Stimulated activated CD4-positive, alpha-beta T cell treated with anti-CD3 and anti-CD28 coated beads, Interleukin-12 subunit alpha, Interleukin-12 subunit beta, amount 100 ng/mL, for 4 hours (primary cell): Measurements from ENCODE around the gene PNMA1.

ENCODE experiments used
- DNase-seq: peaks from one replicate; pipeline ENCODE4 v3.0.0-alpha.2; 2020

The PNMA1 gene, protein sequence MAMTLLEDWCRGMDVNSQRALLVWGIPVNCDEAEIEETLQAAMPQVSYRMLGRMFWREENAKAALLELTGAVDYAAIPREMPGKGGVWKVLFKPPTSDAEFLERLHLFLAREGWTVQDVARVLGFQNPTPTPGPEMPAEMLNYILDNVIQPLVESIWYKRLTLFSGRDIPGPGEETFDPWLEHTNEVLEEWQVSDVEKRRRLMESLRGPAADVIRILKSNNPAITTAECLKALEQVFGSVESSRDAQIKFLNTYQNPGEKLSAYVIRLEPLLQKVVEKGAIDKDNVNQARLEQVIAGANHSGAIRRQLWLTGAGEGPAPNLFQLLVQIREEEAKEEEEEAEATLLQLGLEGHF

DNA sequence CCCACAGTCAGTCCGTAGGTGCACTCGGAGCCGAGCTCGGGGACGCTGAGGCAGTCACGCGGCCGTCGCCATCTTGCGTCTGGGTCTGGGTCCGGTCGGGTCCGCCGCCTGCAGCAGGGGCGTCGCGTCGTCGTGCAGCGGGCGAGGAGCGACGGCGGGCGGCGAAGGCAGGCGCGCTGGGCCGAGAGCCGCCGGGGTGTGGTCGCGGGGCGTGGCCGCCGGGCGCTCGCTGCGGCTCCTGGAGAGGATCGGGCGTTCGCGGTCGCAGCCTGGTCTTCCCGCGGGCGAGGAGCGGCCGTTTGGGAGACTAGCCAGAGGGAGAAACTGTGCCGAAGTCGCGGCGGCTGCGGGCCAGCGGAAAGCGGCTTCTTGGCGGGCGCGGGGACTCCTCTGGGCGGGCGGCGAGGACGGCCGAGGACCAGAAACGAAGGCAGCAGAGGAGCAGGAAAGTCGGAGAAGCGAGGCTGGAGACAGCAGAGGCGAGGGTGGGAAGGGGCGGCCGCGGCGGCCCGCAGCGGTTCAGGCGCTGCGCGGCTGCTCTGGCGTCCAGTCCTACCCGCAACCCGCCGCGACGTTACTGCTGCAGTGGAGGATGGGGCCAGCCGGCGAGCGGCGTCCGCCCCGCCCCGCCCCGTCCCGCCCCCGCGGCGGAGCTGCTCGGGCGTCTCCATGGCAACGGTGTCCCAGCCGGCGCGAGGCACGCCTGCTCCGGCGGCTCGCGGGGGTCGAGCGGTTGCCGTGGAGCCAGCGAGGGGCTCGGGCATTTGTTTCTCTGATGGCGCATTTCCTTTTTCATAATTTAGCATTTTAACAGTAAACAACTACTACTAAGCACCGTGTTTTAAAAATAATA lies at the start of gene PNMA1:
Gene PNMA1 (minus strand): TSS at position 582 of the 853 bp plus-strand sequence. CDS start 745 bp downstream, outside the sequence.
- peak; percentile 85 for DNase-seq

DNA sequence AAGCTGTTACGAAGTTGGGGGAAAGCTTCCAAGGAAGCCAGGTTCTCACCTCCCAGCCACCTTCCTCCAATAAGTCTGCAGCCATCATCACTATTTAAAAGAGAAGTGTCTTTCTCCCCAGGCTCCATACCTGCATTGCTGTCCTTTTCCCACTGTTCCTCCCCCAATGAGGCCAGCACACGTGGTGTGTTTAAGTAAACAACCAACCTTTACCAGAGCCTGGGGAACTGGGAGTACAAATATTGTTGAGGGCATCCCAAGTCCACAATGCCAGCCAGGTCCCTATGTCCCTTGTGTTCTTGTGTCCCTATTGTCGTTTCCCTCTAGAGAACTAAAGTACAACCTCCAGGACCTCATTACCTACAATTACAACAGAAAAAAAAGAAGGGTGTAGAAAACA lies 49.2 kb upstream of the PNMA1 start:
- no peak for DNase-seq

DNA sequence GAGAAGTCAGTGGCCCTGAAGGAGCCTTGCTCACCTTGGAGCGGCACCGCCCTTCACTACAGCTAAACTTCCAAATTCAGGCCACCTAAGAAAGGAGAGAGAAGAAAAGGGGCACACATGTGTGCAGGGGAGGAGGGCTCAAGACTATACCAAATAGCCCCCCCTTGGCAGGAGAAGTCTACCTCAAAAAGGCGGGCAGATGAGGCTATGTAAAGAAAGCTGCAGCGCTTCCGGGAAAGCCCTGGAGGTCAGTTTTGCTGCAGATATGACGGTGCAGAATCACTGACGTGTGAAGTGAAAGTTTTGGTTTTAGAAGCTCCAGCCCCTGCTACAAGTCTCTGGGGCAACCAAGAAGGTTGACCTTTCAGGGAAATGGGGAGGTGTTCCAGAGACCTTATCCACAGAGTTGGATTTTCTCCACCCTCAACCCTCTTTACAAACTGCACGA lies 48.2 kb upstream of the PNMA1 start:
- no peak for DNase-seq

DNA sequence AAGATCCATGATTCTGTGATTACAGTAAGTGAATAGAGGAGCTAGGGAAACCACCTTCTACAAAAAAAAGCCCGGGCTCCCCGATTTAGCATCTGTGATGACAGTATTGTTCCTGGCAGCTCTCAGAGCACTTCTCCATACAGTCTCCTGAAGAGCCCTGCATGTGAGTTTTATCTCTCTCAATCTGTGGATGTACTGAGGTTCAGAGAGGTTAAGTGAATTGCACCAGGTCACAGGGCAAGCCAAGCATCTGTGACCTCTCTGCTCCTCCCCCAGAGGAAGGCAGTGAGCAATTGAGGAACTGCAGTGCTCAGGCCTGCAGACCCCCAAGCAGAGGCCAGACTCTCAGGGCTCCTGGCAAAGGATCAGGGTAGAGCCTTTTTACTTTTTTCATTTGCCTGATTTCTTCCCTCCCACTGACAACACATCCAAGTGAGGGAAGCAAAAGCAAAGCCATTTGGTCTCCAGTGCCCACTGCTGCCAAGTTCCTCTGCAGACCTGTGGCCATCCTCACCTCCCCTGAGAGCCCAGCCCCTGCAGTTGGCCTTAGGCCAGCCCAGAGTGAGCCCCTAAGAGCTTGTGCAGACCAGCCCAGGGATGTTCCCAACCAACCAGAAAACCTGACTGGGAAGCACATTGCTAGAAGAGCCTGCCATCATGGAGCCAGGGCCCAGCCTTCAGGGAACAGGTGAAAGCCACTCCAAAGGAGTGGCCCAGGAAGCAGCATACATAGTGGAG lies 47.6 kb upstream of the PNMA1 start:
- no peak for DNase-seq

DNA sequence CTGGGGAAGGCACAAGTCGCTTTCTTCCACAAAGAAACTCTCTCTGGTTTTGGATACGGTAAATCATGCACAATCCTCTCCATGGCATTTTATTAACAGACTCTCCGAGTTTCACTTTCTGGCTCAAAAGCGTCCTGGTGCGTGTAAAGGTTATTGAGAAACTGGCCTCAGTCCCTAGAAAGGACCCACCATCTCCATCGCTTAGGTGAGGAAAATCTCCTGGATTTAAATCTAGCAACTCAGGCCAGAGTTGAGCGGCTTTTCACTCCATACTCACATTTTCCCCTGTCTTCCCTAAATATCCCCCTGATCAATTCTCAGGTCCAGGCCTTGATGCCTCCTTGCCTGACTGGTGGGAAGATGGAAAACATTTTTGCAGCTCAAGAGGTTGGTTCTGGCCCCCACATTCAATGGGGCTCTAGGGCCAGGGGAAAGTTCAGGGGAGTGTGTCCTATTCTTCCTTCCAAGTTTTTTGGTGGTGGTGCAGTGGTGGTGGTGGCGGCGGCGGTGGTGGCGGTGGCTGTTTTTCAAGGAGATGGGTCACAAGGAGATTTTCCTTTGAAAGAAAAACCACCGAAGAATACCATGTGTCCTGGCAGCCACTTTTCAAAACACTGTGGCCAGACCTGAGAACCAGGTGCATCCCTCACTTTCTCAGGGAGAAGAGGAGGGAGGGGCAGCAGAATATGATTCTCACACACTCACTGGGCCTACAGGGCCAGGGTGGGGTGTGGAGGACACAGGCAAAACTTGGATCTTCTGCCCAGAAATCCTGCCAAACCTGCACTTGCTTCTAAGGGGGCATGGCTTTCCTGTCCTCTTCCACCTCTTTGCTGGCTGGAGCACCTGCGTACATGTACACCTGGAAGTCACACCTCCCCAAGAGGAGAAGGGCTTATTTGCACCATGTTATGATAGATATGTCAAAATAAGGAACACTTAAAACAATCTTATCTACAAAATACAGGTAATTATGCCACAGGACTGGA lies 46.7 kb upstream of the PNMA1 start:
- no peak for DNase-seq

DNA sequence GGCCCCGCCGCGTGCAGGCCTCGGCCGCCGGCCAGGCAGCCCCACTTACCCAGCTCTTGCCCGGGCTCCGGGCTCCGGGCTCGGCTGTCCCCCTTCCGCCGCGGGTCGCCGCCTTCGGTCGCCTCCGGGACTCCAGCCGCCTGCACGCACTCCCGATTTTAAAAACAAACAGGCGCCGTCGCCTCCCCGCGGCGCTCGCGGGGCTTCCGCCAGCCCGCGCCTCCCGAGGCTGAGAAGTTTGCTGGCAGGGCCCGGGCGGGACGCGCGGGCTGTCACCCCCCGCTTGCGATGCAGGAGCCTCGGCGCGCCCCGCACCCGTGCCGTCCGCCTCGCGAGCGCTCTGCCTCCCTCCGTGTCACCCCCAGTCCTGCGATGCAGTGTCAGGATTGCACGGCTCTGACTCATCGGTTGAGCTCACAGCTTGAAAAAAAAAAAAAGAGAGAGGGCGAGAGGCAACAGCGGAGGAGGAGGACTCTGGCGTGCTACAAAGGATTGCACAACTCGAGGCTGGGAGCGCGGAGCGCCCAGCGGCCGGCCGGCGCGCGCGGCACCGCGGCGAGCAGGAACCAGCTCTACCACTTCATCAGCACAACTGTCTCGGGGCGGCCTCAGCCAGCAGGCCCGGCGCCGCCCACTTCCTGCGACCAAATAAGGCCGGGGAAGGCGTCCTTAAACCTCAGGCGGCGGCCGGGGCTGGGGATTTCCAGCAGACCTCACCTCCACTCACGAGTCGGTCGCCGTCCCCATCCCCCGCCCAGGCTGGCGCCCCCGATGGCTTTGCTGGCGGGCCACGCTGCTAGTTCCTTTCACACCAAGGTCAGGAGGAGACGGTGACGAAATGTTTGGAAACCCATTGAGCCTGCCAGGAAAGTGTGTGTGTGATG lies 45.8 kb upstream of the PNMA1 start:
- peak; percentile 96 for DNase-seq

DNA sequence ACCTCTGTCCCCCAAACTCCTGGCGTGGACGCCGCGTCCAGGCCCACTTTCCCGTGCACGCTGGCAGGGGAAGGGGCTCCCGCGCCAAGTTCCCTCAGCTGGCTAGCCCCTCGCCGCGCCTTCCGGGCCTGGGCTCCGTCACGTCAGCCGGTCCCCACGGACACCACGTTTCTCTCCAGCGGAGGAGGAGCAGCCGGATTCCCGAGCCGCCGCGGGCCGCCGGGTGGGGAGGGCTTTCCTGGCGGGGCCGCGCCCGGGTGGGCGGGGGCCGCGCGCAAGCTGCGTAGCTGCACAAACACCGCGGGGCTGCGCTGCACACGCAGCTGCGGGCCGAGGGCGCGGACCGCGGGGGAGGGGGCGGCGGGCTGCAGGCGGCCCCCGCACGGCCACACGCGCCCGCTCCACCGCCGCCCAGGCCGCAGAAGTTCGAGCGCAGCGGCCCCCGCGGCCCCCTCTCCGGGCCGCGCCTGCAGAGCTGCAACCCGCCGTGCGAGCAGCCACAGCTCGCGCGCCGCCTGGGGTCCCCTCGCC lies 45.1 kb upstream of the PNMA1 start:
- no peak for DNase-seq

DNA sequence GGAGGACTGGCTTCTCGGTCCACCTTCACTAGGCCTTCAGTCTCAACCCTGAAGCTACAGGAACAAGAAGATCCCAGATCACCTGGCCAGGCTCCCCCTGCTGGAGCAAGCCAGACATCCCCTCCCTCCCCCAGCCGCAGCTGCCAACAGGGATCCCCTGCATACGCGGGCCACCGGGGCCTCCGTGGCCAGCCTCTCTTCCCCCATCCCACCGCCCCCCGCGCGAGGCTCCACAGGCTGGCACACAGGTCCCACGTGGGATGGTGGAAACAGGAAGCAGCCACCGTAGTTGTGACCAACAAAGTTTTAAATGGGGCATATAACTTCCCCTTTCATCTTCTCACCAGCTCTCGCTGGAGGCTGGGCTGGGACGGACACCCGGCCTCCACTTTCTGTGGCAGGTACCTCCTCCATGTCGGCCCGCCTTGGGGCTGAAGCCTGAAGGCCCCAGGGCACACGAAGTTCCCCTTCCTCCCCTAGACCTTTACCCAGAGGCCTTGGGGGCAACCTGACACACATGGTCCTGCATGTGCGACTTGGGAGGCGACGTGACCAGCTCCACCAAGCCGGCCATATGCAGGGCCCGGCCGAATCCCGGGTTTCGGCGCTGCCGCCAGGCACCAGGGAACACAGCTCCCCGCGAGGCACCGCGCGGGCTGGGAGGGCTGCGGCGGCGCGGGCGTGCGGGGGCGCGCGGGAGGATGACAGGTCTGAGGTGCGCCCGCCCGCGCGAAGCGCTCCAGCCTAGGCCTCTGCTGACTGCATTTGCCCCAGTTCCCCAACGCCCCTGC lies 44.4 kb upstream of the PNMA1 start:
- peak; percentile 60 for DNase-seq

DNA sequence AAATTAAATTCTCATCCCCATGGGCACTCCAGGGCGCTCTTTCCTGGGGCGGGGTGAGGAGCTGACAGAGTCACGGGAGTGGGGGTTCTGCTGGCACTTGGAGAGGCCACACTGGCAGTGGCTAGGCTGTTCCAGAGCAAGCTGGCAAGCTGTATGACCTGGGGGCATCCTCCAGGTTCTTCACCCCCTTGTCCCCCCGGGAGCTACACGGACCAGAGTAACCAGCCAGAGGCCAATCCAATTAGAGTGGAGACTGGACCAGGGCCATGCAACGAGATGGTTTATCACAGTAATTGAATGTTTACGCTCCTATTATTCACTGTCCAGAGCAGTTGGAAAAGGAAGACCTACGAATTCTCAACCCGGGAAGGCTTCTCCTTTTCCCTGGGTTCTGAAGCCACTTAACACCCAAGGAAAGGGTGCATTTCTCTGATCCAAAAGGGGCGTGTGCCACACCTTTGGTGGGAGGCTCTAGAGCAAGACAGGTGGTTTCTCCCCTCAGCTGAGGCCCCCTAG lies 43.8 kb upstream of the PNMA1 start:
- no peak for DNase-seq

DNA sequence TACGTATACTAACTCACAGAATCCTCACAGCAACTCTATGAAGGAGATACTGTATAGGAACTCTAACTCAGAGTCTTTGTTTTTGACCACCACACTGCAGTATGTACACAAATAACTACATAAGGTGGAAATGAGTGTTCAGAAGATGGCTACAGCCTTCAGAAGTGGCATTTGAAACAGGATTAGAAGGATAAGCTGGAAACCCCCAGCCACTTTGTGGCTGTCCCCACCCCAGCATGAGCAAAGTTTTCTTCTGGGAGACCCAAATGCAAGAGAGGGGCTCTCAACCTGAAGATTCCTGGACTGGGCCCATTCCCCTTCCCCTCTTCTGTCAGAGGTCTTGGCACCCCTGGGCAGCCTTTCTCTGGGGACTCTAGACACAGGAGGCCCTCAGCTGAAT lies 43.2 kb upstream of the PNMA1 start:
- DNase-seq = no peak

DNA sequence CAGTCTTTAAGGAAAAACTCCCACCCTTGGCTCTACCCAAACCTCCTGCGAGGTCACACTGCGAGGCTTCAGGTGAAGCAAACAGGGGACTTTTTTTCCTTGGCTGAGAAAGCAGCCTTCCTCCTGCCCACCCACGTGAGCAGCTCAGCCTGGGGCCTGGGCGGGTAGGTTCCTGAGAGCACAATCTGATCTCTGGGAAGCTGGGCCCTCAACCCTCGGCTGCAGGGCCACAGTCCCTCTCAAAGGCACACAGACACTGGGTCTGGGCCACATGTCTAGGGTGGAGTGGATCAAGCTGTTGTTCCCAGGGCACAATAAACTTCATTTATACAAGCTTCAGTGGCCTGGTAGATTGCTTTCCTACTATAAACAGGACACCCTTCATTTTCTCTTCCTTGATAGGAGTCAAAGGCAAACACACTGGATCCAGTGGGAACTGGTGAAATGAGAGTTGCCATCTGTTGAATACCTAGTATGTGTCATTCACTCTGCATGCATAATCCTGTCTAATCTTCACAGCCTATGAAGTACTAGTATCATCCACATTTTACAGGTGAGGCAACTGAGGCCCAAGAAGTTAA lies 41.3 kb upstream of the PNMA1 start:
- no peak for DNase-seq

DNA sequence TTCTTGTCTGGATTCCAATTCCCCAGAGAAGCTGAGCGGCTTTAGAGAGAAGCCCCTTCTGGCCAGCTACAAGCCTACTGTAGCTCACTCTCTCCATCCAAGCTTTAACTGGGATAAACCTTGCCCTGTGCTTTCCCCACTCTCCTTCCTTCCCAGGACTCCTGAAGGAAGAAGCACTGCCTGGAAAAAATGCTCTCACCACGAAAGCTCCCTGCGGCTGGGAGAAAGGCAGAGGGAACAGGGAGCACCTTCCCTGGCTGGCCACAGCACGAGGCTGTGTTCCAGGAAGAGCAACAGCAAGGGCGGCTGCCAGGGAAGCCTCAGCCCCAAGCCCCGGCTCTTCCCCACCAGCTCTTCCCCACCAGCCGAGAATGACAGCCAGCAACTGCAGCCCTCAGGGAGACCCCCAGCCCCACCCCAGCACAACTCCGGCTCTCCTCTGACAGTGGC lies 40.8 kb upstream of the PNMA1 start:
- DNase-seq = no peak

DNA sequence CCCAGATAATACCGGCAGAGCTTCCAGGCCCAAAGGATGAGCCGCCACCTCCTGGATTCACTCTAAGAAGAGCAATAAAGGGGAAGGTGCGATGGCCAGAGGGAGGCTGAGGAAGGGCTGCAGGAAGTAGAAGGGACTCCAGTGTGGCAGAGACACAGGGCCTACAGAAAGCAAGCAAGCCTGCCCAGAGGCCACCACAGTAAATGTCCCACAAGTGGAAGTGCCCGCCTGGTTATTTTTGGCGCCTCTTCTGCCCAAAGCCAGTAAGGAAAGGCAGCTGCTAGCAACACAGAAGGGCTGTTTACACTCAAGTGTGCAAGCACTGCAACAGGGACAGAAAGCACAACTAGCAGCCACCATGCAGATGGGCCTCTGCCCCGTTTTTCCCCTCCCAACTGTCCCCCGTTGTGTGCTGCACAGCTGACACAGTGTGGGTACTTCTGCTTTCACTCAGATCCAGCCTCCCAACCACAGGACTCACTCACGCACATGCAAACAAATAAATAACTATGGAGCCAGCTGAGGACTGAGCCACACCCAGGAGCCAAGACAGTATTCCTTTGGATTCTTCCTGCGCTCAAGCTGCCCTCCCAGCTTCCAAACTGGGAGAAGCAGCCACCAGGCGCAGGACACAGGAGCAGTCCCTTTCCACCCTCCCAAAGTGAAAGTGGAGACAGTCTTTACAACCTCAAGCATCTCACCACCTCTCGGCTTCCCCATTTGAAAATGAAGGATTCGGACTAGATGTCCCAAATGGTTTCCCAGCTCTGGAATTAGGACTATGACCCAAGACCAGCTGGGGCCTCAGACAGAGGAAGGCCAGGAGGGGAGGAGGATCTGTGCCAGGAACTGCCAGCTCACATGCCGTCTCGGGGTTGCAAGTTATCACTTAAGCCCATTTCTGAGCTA lies 40.0 kb upstream of the PNMA1 start:
- DNase-seq = no peak

DNA sequence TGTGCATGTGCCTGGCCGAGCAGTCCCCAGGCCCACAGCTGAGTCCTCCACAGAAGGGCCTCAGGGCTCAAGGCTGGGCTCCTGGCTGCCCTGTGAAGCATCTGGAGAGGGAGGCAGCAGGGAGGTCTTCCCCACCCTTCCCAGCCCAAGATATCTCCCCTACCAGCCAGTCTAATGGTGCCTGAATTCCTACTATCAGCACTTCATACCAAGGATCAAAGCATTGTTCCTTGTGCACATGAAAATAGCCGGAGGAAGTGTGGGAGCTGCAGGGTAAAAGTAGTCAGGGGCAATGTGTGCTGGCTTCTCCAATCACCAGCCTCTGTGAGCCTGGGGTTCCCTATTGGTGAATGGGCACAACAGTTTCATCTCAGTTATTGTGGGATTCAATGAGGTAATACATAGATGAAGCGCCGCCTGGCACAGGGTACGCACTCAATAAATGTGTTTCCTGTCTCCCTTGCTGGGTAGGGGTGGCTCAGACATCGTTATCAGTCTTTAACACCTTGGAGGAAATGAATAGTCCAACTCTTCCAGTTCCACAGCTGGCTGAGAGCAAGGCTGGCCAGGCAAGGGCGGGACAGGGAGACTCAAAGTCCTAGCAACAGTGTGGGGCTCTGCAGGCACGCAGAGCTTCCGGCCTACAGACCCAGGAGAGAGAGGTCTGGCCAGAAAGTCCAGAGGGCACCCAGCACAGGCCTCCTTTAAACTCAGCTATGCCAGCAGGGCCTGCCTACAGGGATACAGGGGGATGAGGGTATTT lies 39.1 kb upstream of the PNMA1 start:
- DNase-seq = no peak

DNA sequence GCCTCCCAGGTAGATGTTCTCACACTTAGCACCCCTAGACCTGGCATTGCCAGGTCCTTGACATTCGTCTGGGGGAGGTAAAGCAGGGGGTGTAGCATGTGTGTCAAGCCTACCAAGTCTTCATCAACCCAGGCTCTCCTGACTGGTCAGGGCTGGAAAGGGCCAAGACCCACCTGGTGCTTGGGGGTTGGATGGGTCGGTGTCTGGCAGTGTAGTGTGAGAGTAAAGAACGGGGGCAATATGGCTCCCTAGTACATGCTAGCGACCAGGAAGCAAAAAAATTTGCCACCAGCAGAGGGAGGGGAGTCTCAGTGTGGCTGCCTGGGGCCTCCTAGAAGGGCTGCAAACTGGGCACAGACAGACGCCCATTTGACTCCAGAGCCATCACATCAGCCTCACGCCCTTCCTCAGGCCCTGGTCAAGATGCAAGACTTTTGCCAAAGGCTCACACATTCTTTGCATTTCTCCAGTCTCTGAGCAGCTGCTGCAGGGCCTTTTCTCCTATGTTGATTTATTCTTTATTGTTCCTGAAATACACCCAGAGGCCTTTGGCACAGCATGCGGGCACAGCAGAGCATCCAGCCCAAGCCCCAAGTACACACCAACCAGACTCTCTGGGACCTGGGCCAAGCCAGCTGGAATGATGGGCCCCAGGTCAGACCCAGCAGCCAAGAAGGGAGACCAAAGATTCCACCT lies 38.3 kb upstream of the PNMA1 start:
- no peak for DNase-seq

DNA sequence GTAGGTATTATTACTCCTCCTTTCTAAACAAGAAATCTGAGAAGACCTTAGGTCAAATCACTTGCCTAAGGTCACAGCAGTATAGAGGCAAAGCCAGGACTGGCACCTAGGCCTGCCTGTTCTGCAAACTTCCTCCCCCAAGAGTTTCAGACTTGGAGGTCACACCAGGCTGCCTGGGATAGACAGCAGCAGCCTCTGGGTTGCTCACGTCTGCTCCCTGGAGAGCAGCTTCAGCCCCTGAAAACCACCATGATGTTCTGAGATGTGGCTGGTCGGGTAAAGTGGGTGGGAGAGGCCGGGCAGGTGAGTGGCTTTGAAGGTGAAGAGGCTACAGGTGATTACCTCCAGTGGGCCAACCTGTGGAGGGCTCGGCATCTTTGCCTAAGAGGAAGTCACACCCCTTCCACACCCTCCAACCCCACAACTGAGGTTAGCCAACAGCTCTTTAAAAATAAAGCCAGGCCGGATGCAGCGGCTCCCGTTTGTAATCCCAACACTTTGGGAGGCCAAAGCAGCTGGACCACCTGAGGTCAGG lies 37.0 kb upstream of the PNMA1 start:
- DNase-seq = no peak
